Measurements from ENCODE around the gene CHST3.

GRCh38 chr10:72024596-72024995 is 60.4 kb downstream of the CHST3 start:
- no peak for TF ChIP-seq CTCF (IDR thresholded peaks at IDR 0.05)
- TF ChIP-seq POLR2A (IDR thresholded peaks at IDR 0.05): no peak
